ENCODE measurements around the gene MED13L.

MED13L gene

GRCh38 chr12:116199160-116199706 lies 78.3 kb downstream of the MED13L start:
- no peak overlapping the region for H3K4me3 ChIP-seq (ENCODE audit: low read depth, low read length)
- no peak for TF ChIP-seq CTCF (IDR thresholded peaks at IDR 0.05; ENCODE audit: borderline replicate concordance, insufficient read depth, low read depth, low read length)

- no peak for TF ChIP-seq CTCF (IDR thresholded peaks at IDR 0.05; ENCODE audit: borderline replicate concordance, insufficient read depth, low read depth, low read length)
- no peak overlapping the region for H3K4me3 ChIP-seq (ENCODE audit: low read depth, low read length)
Observed at GRCh38 chr12:116196752-116197718, 80.5 kb downstream of the MED13L start.

- no peak overlapping the region for H3K4me3 ChIP-seq (ENCODE audit: low read depth, low read length)
- TF ChIP-seq CTCF (IDR thresholded peaks at IDR 0.05; ENCODE audit: borderline replicate concordance, insufficient read depth, low read depth, low read length) = no peak
Observed at GRCh38 chr12:116196226-116196625, 81.3 kb downstream of the MED13L start.

GRCh38 chr12:116194935-116195431 lies 82.5 kb downstream of the MED13L start:
- H3K4me3 ChIP-seq (ENCODE audit: low read depth, low read length) = no peak overlapping the region
- TF ChIP-seq CTCF (IDR thresholded peaks at IDR 0.05; ENCODE audit: borderline replicate concordance, insufficient read depth, low read depth, low read length) = no peak

- TF ChIP-seq CTCF (IDR thresholded peaks at IDR 0.05; ENCODE audit: borderline replicate concordance, insufficient read depth, low read depth, low read length) = no peak
- no peak overlapping the region for H3K4me3 ChIP-seq (ENCODE audit: low read depth, low read length)
Observed at GRCh38 chr12:116189692-116190091, 87.8 kb downstream of the MED13L start.

- H3K4me3 ChIP-seq (ENCODE audit: low read depth, low read length) = no peak overlapping the region
- no peak for TF ChIP-seq CTCF (IDR thresholded peaks at IDR 0.05; ENCODE audit: borderline replicate concordance, insufficient read depth, low read depth, low read length)
Observed at GRCh38 chr12:116188581-116188980, 88.9 kb downstream of the MED13L start.
